GM12875 (cell line): Measurements from ENCODE around the gene AGAP2.
A peak's percentile ranks its signal among the peaks of the same experiment; 100 is the strongest.

Experiments used
- H3K4me3 ChIP-seq: one replicate; pipeline ENCODE4 v1.5.1; 2011; ENCODE audit warnings: low read depth, low read length, control low read depth
- TF ChIP-seq, protein P1 (sequence below): IDR thresholded peaks from 2 replicates; pipeline ENCODE4 v1.5.1; 2011; ENCODE audit warnings: low read depth, mild to moderate bottlenecking, control low read depth, inconsistent platforms, low read length, moderate library complexity, borderline replicate concordance; ENCODE audit not compliant: insufficient read depth

Gene AGAP2

DNA sequence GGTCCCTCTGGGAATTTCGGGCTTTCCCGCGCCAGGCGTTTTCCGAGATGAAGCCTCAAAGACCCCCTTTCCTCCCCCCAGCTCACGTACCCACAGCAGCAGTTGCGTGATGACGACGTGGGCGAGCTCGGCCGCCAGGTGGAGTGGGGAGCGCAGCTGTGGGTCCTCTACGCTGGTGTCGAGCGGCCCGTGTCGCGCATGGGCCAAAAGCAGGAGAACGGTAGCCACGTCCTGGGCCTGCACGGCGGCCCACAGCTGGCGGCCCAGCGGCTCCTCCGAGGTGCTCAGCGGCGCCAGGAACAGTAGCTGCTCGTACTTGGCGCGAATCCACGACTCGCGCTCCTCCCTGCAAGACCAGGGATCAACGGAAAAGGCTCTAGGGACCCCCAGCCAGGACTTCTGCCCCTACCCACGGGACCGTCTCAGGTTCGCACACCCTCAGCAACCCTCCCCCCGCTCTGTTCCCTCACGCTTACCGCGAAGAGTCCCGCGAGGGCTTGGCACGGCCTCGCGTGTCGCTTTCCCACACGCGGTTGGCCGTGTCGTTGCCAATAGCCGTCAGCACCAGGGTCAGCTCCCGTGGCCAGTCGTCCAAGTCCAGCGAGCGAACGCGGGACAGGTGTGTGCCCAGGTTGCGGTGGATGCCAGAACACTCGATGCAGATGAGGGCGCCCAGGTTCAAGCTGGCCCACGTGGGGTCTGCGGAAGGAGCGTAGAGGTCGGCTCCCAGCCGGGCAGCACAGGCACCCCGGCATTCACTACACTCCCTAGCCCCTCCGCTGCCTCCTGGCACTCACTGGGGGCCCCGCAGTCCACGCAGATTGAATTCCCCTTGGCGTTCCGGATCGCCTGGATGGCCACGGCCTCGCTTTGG lies 11.4 kb downstream of the AGAP2 start:
- TF ChIP-seq, protein P1, sequence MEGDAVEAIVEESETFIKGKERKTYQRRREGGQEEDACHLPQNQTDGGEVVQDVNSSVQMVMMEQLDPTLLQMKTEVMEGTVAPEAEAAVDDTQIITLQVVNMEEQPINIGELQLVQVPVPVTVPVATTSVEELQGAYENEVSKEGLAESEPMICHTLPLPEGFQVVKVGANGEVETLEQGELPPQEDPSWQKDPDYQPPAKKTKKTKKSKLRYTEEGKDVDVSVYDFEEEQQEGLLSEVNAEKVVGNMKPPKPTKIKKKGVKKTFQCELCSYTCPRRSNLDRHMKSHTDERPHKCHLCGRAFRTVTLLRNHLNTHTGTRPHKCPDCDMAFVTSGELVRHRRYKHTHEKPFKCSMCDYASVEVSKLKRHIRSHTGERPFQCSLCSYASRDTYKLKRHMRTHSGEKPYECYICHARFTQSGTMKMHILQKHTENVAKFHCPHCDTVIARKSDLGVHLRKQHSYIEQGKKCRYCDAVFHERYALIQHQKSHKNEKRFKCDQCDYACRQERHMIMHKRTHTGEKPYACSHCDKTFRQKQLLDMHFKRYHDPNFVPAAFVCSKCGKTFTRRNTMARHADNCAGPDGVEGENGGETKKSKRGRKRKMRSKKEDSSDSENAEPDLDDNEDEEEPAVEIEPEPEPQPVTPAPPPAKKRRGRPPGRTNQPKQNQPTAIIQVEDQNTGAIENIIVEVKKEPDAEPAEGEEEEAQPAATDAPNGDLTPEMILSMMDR = no peak
- no peak overlapping the region for H3K4me3 ChIP-seq

DNA sequence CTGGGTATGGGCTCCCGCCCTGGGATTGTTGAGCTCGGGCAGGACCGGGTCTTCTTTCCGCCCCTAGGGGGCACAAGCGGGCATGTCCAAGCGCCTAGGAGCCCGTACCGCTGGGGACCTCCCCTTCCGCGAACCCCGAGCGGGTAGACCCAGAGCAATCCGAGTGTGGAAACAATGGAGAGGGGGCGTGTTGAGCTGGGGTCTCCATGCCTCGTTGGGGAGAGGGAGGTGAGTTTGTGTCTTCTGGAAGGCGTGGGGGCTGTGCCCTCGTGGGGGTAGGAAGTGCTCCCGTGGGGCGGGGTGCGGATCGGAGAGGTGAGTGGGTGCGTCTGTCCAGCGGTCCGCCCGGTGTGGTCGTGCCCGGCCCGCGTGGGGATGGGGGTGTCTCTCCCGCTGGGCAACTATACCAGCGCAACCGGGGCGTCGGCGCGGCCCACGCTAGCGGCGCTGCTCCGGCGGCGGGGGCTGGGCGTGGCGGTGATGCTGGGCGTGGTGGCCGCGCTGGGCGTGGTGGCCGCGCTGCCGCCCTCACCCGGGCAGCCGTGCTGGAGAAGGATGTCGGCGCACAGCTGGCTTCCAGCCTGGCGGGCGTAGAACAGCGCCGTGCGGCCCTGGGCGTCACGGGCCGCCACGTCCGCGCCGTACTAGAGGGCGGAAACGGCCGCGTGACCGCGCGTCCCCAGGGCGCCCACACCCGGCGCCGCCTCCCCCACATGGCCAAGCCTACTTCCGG lies 12.2 kb downstream of the AGAP2 start:
- TF ChIP-seq, protein P1 = peak; percentile 20; the same call in 1 of the 2 replicates
- no peak overlapping the region for H3K4me3 ChIP-seq

DNA sequence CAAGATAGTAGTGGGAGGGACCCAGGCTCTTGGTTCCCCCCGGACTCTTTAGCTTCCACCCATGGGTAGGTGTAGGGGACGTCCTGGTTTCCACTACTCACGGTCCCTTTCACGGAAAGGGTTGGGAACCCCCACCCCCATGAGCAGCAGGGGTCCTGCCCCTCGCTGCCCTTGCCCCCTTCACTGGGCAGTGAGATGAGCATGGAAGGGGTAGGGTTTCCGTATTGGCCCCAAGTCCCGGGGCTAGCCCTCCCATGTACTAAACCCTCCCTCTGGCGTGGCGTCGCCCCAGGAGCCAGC lies 12.7 kb downstream of the AGAP2 start:
- no peak overlapping the region for H3K4me3 ChIP-seq
- TF ChIP-seq, protein P1 = no peak

DNA sequence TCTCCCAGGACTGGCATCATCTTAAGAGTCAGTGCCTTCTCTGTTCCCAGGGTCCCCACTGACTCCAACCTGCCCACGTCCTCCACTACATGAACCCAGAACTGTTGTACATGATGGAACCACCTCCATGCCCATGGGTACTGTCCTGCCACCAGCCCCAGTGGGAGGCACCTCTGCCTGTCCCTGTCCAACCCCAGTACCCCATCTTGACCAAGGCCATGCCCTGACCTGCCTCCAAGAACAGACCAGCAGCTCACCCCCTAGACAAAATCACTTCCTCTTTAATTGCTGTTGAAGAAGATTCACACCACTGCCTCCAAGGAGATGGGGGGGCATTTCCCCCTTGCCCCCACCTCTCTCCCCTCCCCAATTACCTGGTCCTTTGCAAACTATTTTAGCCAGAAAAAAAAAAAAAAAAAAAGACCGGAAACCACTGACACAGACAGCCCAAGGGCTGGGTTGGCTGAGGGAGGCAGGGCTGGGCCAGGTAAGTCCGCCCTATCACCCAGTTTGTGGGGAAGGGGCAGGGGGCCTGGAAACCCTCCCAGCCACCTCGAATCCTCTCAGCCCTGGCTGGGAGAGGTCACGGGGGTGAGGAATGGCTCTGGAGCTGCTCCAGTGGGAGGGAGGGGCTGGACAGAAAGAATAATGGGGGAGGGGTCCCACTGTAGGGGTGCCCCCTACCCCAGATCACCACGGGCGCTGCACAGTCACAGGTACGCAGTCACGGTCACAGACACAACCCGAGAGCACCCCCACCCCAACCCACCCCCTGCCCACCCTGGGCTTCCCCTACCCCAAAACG lies 13.4 kb downstream of the AGAP2 start:
- H3K4me3 ChIP-seq = no peak overlapping the region
- TF ChIP-seq, protein P1 = no peak

DNA sequence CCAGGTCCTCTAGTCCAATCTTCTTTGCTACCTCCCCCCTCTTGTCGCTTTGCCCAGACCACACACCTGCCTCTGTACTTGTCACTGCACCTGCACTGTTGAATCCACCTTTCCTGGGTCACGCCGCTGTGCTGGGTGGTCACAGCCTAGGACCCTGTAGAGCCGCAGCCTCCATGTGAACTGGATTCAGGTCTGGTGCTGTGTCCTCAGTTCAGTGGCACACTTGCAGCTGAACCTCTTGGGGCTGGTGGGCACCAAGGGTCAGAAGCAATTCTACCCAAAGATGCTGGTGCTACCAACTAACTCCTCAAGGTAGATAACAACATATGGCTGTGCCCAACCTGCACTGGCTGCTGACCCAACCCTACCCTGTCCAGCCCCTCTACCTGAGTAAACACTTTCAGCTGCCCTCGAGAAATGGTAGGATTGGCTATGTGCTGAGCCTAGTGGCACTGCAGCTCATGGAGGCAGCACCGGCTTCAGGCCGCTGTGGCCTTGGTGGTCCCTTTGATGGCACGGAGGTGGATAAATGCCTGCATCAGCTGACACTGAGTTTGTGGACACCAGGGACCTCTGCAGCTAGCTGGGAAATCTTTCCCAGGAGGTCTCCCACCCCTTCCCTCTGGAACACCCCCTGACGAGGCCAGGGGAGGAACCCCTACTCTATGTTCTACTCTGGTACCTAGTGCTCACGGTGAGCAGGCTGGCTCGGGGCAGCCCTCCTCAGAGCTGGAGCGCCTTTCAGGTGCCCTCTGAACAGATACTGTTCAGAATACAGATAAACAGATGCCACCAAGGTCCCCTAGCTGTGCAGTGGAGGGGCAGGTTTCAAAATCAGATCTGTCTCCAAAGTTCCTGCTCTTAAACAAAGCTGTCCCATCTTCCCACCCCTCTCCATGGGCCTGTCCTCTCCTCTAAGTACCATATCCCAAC lies 14.3 kb downstream of the AGAP2 start:
- TF ChIP-seq, protein P1 = no peak
- no peak overlapping the region for H3K4me3 ChIP-seq

DNA sequence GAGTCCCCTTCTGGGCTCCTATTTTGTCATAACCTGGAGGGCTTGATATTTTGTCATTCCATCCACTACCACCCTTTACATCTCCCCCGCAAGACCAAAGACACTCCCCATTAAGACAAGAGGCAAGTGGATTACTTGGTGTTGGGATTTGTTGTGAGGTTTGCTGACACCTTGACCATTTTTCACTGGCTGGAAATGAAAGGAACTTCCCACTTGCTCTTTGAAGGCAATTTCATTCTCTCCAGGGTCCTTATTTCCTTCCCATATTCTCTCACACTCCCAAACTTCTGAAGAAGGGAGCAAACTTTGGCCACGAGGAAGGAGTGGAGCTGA lies 14.9 kb downstream of the AGAP2 start:
- TF ChIP-seq, protein P1 = no peak
- H3K4me3 ChIP-seq = no peak overlapping the region
